ENCODE measurements around the gene ANGEL2. TPM values are rescaled to one million over a fixed set of nuclear protein-coding genes. Genes with fewer than 3 reads are reported as not detected.

The ANGEL2 gene, protein sequence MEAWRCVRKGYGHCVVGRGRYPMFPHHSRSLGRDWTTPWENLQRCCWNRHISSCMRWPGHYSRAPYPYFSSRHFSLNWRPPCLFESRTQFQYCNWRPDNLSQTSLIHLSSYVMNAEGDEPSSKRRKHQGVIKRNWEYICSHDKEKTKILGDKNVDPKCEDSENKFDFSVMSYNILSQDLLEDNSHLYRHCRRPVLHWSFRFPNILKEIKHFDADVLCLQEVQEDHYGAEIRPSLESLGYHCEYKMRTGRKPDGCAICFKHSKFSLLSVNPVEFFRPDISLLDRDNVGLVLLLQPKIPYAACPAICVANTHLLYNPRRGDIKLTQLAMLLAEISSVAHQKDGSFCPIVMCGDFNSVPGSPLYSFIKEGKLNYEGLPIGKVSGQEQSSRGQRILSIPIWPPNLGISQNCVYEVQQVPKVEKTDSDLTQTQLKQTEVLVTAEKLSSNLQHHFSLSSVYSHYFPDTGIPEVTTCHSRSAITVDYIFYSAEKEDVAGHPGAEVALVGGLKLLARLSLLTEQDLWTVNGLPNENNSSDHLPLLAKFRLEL
- total RNA-seq, result 55.2 TPM

DNA sequence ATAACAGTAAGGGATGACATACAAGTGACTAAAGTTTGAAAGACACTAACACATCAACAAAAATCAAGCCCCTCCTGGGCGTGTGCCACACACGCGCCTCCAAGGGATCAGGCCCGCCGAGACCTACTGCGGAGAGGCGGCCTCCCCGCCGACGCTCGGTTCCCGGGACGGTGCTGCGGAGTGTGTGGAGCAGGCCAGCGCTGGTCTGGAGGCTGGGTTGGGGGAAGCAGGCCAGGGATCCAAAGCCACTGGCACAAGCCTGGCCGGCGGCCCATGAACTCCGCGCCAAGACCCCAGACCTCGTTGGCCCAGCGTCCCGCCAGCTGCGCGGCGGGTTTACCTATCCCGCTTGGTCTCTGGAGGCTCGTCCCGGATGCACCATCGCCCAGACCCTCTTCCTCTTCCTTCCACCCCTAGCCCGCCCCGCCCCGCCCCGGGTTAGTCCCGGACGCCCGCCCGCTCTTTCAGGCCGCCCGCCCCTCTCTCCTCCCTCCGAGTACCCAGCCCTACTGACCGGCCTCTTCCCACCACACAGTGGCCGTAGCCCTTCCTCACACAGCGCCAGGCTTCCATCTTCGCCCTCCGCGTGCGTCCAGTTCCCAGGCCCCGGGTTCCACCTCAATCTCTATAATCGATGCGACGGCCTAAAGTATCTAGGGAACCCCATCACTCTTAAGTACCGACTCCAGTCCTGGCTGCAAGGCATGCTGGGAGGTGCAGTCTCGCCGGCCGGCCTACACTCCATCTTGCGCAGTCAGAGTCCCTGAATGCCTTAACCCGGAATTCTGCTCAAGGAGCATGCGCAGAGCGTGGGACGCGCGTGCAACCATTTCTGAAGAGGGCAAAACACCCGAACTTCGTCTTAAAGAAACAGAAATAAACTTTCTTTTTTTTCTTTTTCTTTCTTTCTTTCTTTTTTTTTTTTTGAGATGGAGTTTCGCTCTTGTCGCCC lies at the start of gene ANGEL2:
TSS of gene ANGEL2 (minus strand) at position 769 of the 952 bp plus-strand sequence. CDS start at position 573, 196 bp downstream.
- Histone ChIP-seq H3K27ac (peak within 1 kb of the TSS; percentile 91), H3K4me3 (peak within 1 kb of the TSS; percentile 64 to 92), H3K9me3 (no peaks in the 10 kb centered on the region), H3K36me3 (peaks cover 0 to 3% of the 10 kb centered on the region in 2 donors), H3K4me1 (peaks cover 20% of the 10 kb centered on the region), H3K27me3 (no peaks in the 10 kb centered on the region)
- intact Hi-C loops (cut with DNase I), result no loop called here
- peak; percentile 96 to 97 for DNase-seq (ENCODE audit: extremely low spot score in 2 of 2)
- TF ChIP-seq, protein P1, sequence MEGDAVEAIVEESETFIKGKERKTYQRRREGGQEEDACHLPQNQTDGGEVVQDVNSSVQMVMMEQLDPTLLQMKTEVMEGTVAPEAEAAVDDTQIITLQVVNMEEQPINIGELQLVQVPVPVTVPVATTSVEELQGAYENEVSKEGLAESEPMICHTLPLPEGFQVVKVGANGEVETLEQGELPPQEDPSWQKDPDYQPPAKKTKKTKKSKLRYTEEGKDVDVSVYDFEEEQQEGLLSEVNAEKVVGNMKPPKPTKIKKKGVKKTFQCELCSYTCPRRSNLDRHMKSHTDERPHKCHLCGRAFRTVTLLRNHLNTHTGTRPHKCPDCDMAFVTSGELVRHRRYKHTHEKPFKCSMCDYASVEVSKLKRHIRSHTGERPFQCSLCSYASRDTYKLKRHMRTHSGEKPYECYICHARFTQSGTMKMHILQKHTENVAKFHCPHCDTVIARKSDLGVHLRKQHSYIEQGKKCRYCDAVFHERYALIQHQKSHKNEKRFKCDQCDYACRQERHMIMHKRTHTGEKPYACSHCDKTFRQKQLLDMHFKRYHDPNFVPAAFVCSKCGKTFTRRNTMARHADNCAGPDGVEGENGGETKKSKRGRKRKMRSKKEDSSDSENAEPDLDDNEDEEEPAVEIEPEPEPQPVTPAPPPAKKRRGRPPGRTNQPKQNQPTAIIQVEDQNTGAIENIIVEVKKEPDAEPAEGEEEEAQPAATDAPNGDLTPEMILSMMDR (IDR thresholded peaks at IDR 0.05), result no peak
- peak in 1 of 2 donors; percentile 13 for TF ChIP-seq POLR2A (IDR thresholded peaks at IDR 0.05)
- peak; percentile 86 to 98 for TF ChIP-seq POLR2AphosphoS5 (IDR thresholded peaks at IDR 0.05; ENCODE audit: insufficient read depth in 1 of 2, low read depth in 1 of 2)

DNA sequence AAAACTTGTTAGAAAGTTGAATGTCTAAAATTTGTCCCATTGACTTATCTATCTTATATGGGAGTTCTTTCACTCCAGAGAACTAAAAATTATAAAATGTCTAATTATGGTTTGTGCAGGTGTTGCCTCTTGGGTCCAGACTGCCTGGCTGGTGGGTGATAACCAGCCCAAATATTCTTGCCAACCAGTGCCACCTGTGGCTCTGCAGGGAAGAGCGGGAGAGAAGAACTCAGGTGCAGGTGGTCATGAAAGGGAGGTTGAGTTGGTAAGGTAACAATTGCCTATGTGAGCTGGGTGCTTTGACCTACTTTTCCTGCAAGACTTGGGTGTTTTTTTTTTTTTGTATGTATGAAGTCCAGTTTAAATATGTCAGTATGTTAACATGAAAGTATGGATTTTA lies 45.6 kb upstream of the ANGEL2 start:
- H3K27ac ChIP-seq, result no peak overlapping the region
- TF ChIP-seq, protein P1 (IDR thresholded peaks at IDR 0.05), result no peak
- no peak for TF ChIP-seq POLR2A (IDR thresholded peaks at IDR 0.05)
- no peak for TF ChIP-seq POLR2AphosphoS5 (IDR thresholded peaks at IDR 0.05; ENCODE audit: insufficient read depth in 1 of 2, low read depth in 1 of 2)
- intact Hi-C loops (cut with DNase I), result no loop called here
- DNase-seq (ENCODE audit: extremely low spot score in 2 of 2), result no peak
- H3K36me3 ChIP-seq, result no peaks in the 10 kb centered on the region
- no peaks in the 10 kb centered on the region for H3K9me3 ChIP-seq
- H3K4me3 ChIP-seq, result no peak overlapping the region
- no peaks in the 10 kb centered on the region for H3K4me1 ChIP-seq
- no peaks in the 10 kb centered on the region for H3K27me3 ChIP-seq

DNA sequence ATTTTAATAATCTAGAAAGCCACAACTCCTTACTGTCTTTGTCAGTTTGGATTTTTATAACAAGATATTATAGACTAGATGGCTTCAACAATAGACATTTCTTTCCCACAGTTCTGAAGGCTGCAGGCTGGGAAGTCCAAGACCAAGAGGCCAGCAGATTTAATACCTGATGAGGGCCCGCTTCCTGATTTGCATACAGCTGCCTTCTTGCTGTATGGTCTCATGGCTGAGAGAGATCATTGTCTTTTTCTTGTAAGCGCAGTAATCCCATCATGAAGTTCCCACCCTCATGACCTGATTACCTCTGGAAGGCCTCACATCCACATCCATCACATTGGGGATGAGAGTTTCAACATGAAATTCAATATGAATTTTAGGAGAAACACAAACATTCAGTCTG lies 45.2 kb upstream of the ANGEL2 start:
- Histone ChIP-seq H3K4me3 (no peak overlapping the region), H3K36me3 (no peaks in the 10 kb centered on the region), H3K27me3 (no peaks in the 10 kb centered on the region), H3K4me1 (no peaks in the 10 kb centered on the region), H3K9me3 (no peaks in the 10 kb centered on the region), H3K27ac (no peak overlapping the region)
- intact Hi-C loops (cut with DNase I), result no loop called here
- DNase-seq (ENCODE audit: extremely low spot score in 2 of 2), result no peak
- TF ChIP-seq POLR2A (IDR thresholded peaks at IDR 0.05) (no peak), POLR2AphosphoS5 (IDR thresholded peaks at IDR 0.05; ENCODE audit: insufficient read depth in 1 of 2, low read depth in 1 of 2) (no peak)
- TF ChIP-seq, protein P1 (IDR thresholded peaks at IDR 0.05), result no peak

DNA sequence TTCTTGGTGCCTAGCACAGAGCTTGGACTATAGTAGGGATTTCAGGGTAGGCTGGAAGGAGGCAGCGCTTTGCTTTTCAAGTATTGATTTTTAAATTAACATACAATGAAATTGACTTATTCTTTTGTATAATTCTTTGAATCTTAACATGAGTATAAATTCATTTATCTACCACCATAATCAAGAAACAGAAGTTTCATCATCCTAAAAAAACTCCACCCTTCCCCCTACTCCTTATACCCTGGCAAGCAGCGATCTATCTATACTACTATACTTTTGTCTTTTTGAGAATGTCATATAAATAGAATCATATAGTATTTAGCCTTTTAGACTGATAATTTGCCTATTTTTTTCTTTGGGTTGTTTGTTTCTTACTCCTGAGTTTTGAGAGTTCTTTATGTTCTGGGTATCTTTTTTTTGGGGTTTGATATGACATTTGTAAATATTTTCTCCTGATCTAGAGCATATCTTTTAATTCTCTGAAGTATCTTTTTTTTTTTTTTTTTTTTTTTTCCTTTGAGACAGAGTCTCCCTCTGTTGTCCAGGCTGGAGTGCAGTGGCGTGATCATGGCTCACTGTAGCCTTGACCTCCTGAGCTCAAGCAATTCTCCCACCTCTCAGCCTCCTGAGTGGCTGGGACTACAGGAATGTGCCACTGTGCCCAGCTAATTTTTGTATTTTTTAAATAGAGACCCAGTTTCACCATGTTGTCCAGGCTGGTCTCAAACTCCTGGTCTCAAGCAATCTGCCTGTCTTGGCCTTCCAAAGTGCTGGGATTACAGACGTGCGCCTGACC lies 41.8 kb upstream of the ANGEL2 start:
- Histone ChIP-seq H3K36me3 (no peaks in the 10 kb centered on the region), H3K4me3 (no peak overlapping the region), H3K9me3 (no peaks in the 10 kb centered on the region), H3K4me1 (peaks cover 4% of the 10 kb centered on the region), H3K27me3 (no peaks in the 10 kb centered on the region), H3K27ac (no peak overlapping the region)
- no peak for TF ChIP-seq POLR2AphosphoS5 (IDR thresholded peaks at IDR 0.05; ENCODE audit: insufficient read depth in 1 of 2, low read depth in 1 of 2)
- intact Hi-C loops (cut with DNase I), result no loop called here
- DNase-seq (ENCODE audit: extremely low spot score in 2 of 2), result no peak
